NCI-H2081 (cell line): Measurements from ENCODE around the gene KRTAP4-6.
"Not testable (repeated sequence)": the region's sequence is repeated elsewhere in the genome, so short reads cannot be mapped to it uniquely, and the experiment has no call there.

Source experiments
- DNase-seq, 2 experiments: peaks; one replicate each; lab custom pipeline; 2025; lab: John Stamatoyannopoulos, UW

The KRTAP4-6 gene

DNA sequence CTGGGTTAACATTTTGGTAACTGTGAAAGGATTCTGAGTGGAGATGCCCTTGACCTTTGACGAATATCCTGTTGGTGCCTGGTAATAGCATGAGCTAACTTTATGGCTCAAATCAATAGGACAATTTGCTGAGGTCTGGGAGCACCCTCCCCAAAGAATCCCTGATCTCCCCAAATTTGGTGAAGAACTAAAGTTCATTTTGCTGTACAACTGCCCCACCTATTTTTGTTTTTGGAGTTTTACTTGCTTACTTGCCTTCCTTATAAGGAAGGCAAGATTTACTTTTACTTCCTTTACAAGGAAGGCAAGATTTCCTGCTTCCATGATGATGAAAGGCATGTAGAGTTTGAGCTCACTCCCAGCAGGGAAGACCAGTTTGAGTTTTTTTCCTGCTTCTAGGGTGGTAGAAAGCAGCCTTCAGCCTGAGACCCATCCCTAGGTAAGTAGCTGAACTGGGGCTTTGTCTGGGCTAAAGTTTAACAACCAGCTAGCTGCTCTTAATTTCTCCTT is 32.3 kb downstream of the KRTAP4-6 start:
- no peak for DNase-seq

DNA sequence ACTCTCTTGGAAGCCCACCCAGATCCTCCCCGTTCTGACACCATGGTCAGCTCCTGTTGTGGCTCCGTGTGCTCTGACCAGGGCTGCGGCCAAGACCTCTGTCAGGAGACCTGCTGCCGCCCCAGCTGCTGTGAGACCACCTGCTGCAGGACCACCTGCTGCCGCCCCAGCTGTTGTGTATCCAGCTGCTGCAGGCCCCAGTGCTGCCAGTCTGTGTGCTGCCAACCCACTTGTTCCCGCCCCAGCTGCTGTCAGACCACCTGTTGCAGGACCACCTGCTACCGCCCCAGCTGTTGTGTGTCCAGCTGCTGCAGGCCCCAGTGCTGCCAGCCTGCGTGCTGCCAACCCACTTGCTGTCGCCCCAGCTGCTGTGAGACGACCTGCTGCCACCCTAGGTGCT is 35.0 kb downstream of the KRTAP4-6 start, which contains the start of gene KRTAP4-9:
KRTAP4-9 (plus strand) TSS at position 43 of the 400 bp plus-strand sequence; CDS start at position 43, 0 bp downstream.
- not testable (repeated sequence) for DNase-seq

- not testable (repeated sequence) for DNase-seq
Observed at GRCh38 chr17:41104386-41105038, 35.8 kb downstream of the KRTAP4-6 start.

DNA sequence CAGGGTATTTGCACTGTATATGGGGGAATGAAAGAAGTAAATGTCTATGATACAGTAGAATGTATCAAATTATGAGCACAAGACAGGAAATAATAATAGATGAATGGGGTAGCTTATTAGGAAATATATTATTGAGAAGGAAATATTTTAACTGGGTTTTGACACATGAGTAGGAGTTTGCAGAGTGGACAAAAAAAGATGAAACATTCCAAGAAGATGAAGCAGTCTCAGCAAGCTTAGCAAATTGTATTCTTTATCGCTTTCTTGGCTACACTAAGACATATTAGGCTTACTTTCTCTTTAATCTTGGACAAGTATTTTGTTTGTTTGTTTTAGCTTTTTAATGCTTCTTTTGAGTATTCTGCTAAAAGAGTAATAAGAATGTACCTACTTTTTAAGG is 36.4 kb downstream of the KRTAP4-6 start:
- DNase-seq, result no peak

- no peak for DNase-seq
Observed at GRCh38 chr17:41101586-41102259, 38.6 kb downstream of the KRTAP4-6 start, which contains the start of gene KRTAP4-16. TSS of gene KRTAP4-16 (minus strand) at chr17:41102209. CDS start at chr17:41102209, 0 bp downstream.

DNA sequence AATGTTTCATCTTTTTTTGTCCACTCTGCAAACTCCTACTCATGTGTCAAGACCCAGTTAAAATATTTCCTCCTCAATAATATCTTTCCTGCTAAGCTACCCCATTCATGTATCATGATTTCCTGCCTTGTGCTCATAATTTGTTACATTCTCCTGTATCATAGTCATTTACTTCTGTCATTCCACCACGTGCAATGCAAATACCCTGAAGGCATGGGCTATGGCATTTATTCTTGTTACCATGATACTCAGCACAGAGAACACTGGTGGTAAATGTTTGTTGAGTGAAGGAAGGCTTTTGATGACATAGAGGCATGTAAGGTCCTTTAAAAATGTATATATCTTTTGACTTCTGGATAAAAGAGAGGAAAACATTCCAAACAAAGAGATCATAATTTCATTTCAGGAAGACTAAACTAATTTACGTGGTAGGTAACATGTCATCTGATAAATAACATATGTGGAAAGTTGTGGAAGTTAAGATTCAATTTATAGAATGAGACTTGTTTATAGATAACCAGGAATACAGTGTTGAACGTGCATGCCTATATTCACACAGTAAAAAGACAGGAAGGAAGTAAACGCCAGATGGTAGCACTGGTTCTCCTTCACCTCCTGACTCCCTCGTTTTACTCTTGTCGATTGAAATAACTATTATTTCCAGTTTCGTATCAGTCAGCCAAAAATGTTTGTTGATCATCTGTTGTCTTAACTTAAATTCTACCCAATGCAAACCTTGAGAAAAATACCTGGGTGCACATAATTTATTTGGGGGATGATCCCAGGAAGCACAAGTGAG is 40.5 kb downstream of the KRTAP4-6 start:
- DNase-seq, result not testable (repeated sequence)

DNA sequence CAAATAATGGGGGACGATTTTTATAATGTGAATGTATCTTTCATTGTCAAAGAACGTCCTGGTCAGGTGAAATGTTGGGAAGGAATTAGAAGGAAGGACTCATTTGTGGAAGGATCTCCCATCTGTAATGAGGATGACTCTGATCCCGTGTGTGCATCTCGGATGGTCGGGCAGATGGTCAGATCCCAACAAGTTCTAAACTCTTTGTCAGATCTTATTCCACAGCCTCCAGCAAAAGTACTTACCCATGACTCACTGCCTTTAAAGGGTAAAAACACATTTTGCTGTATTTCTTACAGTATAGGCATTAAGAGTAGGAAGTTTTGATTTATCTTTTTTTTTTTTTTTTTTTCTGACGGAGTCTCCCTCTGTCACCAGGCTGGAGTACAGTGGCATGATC is 41.9 kb downstream of the KRTAP4-6 start:
- no peak for DNase-seq

- DNase-seq, result no peak
Observed at GRCh38 chr17:41098042-41098441, 42.3 kb downstream of the KRTAP4-6 start, which contains the start of gene KRTAP4-8. TSS of gene KRTAP4-8 (minus strand) at chr17:41098142. CDS start at chr17:41098084, 58 bp downstream.

DNA sequence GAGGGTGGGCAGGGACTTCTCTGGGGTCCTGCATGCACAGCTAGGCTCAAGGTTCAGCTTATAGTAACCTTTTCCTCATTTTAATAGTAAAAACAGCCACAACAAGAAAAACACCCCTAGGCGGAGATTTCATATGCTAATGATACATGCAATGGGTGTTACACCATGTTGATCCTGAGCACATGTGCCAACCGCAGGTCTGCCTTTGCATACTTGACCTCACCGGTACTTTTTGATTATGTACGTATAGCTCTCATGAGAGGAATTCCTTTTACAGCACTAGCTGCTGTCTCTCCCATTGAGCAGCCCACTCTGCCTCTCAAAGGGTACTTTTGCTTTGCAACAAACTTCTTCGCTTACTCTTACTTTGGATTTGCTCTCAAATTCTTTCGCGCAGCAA is 44.3 kb downstream of the KRTAP4-6 start:
- DNase-seq, result no peak
